ENCODE data around the gene PDSS2.

DNA sequence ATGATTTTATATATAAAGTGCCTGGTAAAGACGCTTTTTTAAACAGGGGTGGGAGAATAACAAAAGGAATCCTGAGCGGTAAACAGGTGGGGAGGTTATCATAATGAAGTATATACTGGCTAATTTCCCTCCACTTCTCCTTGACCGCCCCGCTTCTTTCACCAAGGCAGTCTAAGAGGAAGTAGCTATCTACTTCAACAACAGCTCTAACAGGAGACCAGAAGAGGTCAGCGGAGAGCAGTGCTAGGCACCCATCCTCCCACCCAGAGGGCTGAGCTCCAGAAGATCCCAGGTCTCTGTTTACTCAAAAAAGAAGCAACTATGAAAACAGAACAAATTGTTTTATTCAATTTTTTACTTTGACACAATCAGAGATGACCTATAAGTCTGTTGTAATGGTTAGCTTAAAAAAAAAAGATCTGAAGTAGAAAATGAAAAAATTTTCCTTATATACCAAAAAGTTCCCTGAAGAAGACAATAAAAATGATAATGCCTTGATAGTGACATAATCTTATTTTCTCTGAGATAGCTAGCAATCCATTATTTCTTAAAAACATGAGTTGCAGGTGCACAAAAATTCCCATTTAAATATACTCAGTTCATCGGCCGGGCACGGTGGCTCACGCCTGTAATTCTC, 141.1 kb downstream of the PDSS2 start:
- TF ChIP-seq, protein P1, sequence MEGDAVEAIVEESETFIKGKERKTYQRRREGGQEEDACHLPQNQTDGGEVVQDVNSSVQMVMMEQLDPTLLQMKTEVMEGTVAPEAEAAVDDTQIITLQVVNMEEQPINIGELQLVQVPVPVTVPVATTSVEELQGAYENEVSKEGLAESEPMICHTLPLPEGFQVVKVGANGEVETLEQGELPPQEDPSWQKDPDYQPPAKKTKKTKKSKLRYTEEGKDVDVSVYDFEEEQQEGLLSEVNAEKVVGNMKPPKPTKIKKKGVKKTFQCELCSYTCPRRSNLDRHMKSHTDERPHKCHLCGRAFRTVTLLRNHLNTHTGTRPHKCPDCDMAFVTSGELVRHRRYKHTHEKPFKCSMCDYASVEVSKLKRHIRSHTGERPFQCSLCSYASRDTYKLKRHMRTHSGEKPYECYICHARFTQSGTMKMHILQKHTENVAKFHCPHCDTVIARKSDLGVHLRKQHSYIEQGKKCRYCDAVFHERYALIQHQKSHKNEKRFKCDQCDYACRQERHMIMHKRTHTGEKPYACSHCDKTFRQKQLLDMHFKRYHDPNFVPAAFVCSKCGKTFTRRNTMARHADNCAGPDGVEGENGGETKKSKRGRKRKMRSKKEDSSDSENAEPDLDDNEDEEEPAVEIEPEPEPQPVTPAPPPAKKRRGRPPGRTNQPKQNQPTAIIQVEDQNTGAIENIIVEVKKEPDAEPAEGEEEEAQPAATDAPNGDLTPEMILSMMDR (conservative IDR thresholded peaks at IDR 0.05), result peak; percentile 76
- no peak for TF ChIP-seq EZH2 (IDR thresholded peaks at IDR 0.05; ENCODE audit: low read depth)
